Psoas muscle (tissue), 8 donors: ENCODE results near the gene C21orf58. TPM values are rescaled to one million over a fixed set of nuclear protein-coding genes. Genes with fewer than 3 reads are reported as not detected.

Experiments
- ATAC-seq, 4 donors: fragments of 200-7000 bp; cut with Tn5 transposase; one replicate each; pipeline ENCODE4 v1.9.1; 2020; ENCODE audit warnings: moderate library complexity in 3 of 4, mild to moderate bottlenecking in 2 of 4
- DNase-seq, 2 donors: peaks; one replicate each; pipeline ENCODE4 v3.0.0-alpha.2; 2020
- H3K27ac ChIP-seq: fragments of 200-600 bp; one replicate; pipeline ENCODE4 v1.8.0; 2022
- H3K27me3 ChIP-seq, 3 donors: fragments of 200-600 bp in 1 of 3; one replicate each; pipeline versions ENCODE4 v1.6.1 to v1.8.0; 2013 to 2022; ENCODE audit warnings: low read length in 2 of 3, mild to moderate bottlenecking in 2 of 3, moderate library complexity in 1 of 3; ENCODE audit not compliant: insufficient read depth in 3 of 3
- H3K36me3 ChIP-seq, 2 donors: fragments of 200-600 bp in 1 of 2; one replicate each; pipeline versions ENCODE4 v1.6.1 to v1.8.0; 2013 to 2022; ENCODE audit warnings: low read depth in 1 of 2, mild to moderate bottlenecking in 1 of 2, moderate library complexity in 1 of 2; ENCODE audit not compliant: insufficient read depth in 1 of 2
- H3K4me1 ChIP-seq: fragments of 200-600 bp; one replicate; pipeline ENCODE4 v1.8.0; 2022
- H3K4me3 ChIP-seq: fragments of 200-600 bp; one replicate; pipeline ENCODE4 v1.8.0; 2022; ENCODE audit warnings: mild to moderate bottlenecking
- H3K9me3 ChIP-seq: fragments of 200-600 bp; one replicate; pipeline ENCODE4 v1.8.0; 2022
- CTCF ChIP-seq: fragments of 200-600 bp; IDR thresholded peaks from one replicate; pipeline ENCODE4 v1.8.0; 2022; ENCODE audit warnings: antibody characterized with exemption
- WGBS, 3 donors: extraction: QIAGEN DNeasy Blood & Tissue Kit; methylation state at CpG; one replicate each; pipeline versions ENCODE4 v1.1.6 to v1.1.7; 2013; 5-methylcytosine and 5-hydroxymethylcytosine counted together
- intact Hi-C, 2 donors: fragments of 100-400 bp; cut with DNase I; formaldehyde crosslinking; loops; one replicate each; pipeline versions ENCODE4 v1.11.0 to v1.14.2; 2022
- polyA plus RNA-seq, 3 donors: library from polyadenylated mRNA; stranded (reverse); fragments of 200-250 nt; gene quantifications; one replicate each; pipeline ENCODE4 v1.2.3, GENCODE V29; 2013
- total RNA-seq, 4 donors: library from RNA; stranded (reverse); fragmentation: NEBNext Ultra II Directional in 2 of 4; extraction: Animal tissue kit (Norgen Biotek cat#: 25700) in 2 of 4; gene quantifications; one replicate each; pipeline versions ENCODE4 v1.2.1 to v1.2.4, GENCODE V29; 2021 to 2023
- donor health status: healthy with polysubstance abuse.
- donor health status: DM: no; HTN: no; CAD: no; lungs with moderate emphysema.
- donor health status: Bipolar disorder and iron deficiency.
- donor health status: healthy.
- donor health status: DM: yes; HTN: yes; CAD: no.
- donor health status: DM: no; HTN: no; CAD: no.
- donor health status: DM: no; HTN: no; CAD: no.
- donor health status: DM: yes; HTN: yes; CAD: no.

Gene C21orf58
- total and polyA plus RNA-seq, 7 donors, result 0.38 to 3.0 (median 1.1) TPM

GRCh38 chr21:46349134-46349760, 25.6 kb upstream of the C21orf58 start:
- 63 to 81% (median 67%) methylated on average over 17 of the region's 17 CpGs for WGBS, 3 donors
- peak in 3 of 4 donors; percentile 27 to 52 (median 36) for ATAC-seq
- peaks cover 38% of the 10 kb centered on the region for H3K4me1 ChIP-seq
- peak overlapping the region; percentile 77 for H3K4me3 ChIP-seq
- peak in 1 of 2 donors; percentile 65 for DNase-seq
- no peaks in the 10 kb centered on the region for H3K27me3 ChIP-seq
- H3K27ac ChIP-seq, result peak overlapping the region; percentile 95
- TF ChIP-seq CTCF, result no peak
- H3K36me3 ChIP-seq, result peaks cover 5 to 82% of the 10 kb centered on the region in 2 donors
- no peaks in the 10 kb centered on the region for H3K9me3 ChIP-seq
- intact Hi-C loops, result loop anchor here in 1 of 2 donors (2.0 kb wide), 1 partner anchor 28 kb away; no protein-coding TSS in a partner anchor

- Histone ChIP-seq H3K36me3 (peaks cover 5 to 70% of the 10 kb centered on the region in 2 donors), H3K9me3 (no peaks in the 10 kb centered on the region), H3K4me3 (peak overlapping the region; percentile 77), H3K27ac (peak overlapping the region; percentile 95), H3K4me1 (peaks cover 29% of the 10 kb centered on the region), H3K27me3 (no peaks in the 10 kb centered on the region)
- WGBS, 3 donors, result 23 to 56% (median 36%) methylated on average over 12 of the region's 12 CpGs
- TF ChIP-seq CTCF, result peak; percentile 78
- intact Hi-C loops, result loop anchor here in 1 of 2 donors (2.0 kb wide), 2 partner anchors 29 to 47 kb away; no protein-coding TSS in a partner anchor
- ATAC-seq, result peak; percentile 86 to 95 (median 91)
- DNase-seq, result peak; percentile 89 to 97
These were observed 24.2 kb upstream of the C21orf58 start for GRCh38 chr21:46347791-46348381.

GRCh38 chr21:46347203-46347550, 23.5 kb upstream of the C21orf58 start:
- Histone ChIP-seq H3K27ac (peak overlapping the region; percentile 95), H3K27me3 (no peaks in the 10 kb centered on the region), H3K9me3 (no peaks in the 10 kb centered on the region), H3K36me3 (peaks cover 5 to 62% of the 10 kb centered on the region in 2 donors), H3K4me1 (peaks cover 21% of the 10 kb centered on the region), H3K4me3 (no peak overlapping the region)
- ATAC-seq, result no peak
- no peak for TF ChIP-seq CTCF
- whole genome bisulfite sequencing, 3 donors, result 69 to 70% (median 70%) methylated on average over 10 of the region's 10 CpGs
- intact Hi-C loops, result loop anchor here in 1 of 2 donors (2.0 kb wide), 1 partner anchor 48 kb away; no protein-coding TSS in a partner anchor
- peak in 1 of 2 donors; percentile 54 for DNase-seq

- WGBS, 3 donors, result 93 to 96% (median 95%) methylated on average over 34 of the region's 34 CpGs
- Histone ChIP-seq H3K27ac (no peak overlapping the region), H3K36me3 (peaks cover 5 to 56% of the 10 kb centered on the region in 2 donors), H3K9me3 (no peaks in the 10 kb centered on the region), H3K4me1 (peaks cover 20% of the 10 kb centered on the region), H3K27me3 (no peaks in the 10 kb centered on the region), H3K4me3 (no peak overlapping the region)
- no peak for TF ChIP-seq CTCF
- intact Hi-C loops, result loop anchor here in 1 of 2 donors (2.0 kb wide), 1 partner anchor 48 kb away; no protein-coding TSS in a partner anchor
- DNase-seq (peak in 1 of 2 donors; percentile 51), ATAC-seq (no peak)
These were observed 22.9 kb upstream of the C21orf58 start for GRCh38 chr21:46346296-46347202.
